ENCODE results near the gene TRIM10.

Gene TRIM10, protein sequence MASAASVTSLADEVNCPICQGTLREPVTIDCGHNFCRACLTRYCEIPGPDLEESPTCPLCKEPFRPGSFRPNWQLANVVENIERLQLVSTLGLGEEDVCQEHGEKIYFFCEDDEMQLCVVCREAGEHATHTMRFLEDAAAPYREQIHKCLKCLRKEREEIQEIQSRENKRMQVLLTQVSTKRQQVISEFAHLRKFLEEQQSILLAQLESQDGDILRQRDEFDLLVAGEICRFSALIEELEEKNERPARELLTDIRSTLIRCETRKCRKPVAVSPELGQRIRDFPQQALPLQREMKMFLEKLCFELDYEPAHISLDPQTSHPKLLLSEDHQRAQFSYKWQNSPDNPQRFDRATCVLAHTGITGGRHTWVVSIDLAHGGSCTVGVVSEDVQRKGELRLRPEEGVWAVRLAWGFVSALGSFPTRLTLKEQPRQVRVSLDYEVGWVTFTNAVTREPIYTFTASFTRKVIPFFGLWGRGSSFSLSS

DNA sequence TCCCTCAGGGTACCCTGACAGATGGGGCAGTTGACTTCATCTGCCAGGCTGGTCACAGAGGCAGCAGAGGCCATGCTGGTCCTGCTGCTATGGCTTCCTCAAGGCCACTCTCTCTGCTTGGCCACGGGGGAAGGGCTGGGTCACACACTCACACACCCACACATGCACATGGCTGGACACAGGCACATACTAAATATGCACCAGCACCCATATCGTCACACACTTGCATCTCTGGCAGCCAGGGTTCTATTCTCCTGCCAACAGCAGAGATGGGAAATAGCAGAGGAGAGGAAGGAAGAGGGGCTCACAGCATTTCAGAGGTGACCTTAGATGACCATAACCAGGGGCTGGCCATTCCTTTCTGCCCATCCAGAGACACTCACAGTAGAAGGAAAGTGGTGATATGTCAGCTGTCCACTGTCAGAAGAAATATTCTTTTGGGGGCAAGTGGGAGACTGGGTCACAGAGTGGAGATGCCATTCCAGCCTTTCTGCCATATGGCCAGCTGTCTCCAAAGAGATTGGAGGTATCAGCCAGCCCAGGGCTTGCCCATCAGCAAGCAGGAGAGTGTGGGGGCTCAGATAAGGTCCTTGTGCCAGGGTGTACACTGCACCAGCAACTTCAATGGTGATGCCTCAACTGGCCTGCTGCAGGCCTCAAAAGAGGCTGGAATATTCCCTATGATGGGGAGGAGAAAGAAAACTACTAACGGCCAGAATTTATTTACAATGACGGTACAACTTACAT, at the start of gene TRIM10:
Gene TRIM10 (minus strand): TSS at position 427 of the 747 bp plus-strand sequence. CDS start 353 bp downstream, at position 74.
- DNase-seq (ENCODE audit: low read depth, low spot score), result no peak

DNA sequence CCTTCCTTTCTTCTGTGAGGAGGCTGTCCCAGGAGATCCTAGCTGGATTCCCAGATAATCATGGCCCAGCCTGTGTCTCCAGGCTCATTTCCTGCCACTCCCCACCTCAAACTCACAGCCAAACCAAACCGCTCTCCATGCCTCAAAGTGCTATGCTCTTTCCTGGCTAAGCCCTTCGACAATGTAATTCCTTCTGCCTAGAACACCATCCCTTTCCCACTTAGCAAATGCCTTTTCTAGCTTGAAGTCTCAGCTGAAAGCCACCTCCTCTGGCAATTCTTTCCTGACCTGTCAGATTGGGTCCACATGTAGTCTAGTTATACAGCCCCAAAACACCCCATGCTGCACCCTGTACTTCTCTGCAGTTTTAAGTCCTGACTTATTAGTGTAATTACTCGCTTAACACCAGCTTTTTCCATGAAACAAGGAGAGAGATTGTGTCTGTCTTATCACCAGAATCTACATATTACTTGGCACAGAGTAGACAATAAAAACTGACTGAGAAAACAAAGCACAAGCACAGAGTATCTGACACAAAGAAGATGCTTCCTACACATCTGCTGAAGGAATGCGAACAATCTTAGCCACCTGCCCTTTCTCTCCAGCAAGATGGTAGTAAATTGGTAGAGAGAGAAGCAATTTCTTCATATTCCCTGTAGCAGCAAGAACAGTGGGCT, 46.7 kb upstream of the TRIM10 start:
- DNase-seq (ENCODE audit: low read depth, low spot score), result no peak

DNA sequence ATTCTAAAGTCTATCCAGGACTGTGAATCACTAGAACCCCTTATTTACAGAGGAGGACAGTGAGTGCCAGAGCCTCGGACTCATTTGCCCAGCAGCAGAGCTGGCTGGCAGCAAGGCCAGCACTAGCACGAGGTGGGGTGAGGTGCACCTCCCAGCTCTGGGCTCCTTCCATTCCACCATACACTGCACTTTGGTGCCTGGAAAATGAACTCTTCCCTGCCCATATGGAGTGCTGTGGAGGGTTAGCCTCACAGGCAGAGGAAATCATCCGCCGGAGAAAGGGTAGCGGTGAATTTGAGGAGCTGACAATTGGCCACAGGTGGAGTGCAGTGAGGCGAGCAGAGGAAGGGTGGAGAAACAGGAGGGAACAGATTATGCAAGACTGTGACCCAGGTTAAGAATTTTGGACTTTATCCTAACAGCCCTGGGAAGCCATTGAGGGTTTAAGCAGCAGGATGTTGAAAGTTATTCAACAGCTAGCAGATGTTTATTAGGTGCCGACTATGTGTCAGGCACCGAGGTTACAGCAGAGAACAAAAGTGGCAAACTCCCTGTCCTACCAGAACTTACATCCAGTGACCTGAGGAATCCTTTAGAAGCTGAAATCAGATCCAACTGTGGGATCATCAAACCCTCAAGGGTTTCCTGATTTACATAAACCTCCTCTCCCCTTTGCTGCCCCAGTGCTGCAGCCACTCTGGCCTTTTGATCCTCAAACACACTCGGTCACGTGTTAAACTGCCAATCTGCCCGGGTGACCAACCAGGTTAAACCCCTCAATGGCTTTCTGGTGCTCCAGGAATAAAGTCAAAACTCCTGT, 46.0 kb upstream of the TRIM10 start:
- DNase-seq (ENCODE audit: low read depth, low spot score), result no peak

DNA sequence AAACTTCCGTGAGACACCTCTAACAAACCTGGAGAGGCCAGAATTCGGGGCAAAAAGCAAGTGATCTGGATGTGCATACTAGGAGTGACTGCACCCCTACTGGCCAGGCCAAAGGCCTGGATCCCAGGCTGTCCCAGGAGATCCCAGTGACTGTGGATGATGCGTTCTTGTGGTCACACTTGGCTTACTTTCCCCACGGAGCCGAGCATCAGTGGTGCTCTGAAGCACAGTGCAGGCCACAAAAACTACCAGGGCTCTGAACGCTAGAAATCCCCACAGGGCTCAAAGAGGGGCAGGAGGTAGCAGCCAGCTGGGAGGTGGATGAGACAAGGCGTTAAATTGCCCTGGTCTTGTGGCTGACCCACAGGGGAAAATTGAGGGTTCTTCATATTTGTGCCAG, 45.1 kb upstream of the TRIM10 start:
- DNase-seq (ENCODE audit: low read depth, low spot score), result no peak

DNA sequence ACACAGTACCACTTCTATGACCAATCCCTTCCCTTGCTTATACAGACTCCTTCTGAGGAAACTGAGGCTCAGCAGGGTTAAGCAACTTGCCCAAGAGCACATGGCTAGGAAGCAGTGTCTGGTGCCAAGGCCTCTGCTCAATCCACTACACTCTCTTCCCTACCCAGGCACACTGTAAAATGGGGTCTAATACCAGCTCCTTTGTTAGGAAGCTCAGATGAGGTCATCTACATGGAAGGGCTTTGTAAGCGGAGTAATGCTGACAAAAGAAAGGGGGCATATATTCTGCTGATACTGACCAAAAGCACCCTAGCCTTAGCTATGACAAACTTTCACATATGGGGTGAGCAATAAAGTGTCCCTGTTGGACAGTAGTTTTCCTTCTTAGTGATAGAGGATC, 43.1 kb upstream of the TRIM10 start:
- DNase-seq (ENCODE audit: low read depth, low spot score), result no peak

DNA sequence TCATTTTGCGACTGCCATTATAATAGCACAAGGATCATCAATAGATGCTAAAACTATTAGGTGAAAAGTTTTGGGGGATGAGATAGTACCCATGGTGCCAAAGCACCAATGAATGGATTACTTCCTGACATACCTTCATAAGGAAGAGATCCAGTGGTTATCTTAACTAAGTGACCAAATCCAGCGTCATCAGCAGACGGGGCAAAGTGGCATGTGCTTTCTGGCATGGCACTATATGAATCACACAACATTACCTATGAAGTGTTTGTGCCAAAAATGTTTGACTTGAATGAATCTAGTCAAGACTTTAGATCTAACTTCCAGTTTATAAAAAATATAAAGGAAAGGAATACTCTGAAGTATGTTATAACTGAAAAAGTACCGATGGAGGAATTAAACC, 41.4 kb upstream of the TRIM10 start:
- no peak for DNase-seq (ENCODE audit: low read depth, low spot score)

DNA sequence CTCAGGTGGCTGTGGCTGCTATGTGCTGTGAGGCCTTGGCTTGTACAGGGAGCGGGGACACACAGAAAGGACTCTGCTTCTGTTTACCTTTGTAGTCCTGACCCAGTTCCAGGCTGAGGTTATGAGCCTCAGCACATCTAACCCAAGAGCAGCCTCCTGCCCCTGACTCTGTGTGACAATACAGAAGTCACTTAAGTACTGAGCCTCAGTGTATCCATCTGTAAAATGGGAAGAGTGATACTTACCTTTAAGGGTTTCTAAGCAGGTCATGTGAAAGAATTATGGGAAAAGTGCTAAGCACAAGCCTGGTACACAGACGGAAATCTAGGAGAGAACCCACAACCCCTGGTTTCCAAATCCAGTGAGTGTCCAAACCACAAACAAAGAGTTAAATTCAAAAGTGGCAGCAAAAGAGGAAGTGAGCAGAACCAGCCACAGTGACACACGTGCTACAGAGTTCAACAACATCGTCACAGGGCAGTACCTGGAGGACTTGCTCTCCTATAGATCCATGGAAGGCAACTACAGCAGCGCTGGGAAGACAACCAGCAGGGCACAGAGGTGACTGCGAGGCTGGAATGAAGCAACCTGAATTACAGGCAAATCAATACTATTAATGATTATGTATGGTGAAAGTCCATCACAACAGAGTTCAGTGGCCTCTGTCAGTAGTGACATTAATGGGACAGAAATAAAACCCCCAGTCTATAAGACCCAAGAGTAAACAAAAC, 39.7 kb upstream of the TRIM10 start:
- no peak for DNase-seq (ENCODE audit: low read depth, low spot score)

DNA sequence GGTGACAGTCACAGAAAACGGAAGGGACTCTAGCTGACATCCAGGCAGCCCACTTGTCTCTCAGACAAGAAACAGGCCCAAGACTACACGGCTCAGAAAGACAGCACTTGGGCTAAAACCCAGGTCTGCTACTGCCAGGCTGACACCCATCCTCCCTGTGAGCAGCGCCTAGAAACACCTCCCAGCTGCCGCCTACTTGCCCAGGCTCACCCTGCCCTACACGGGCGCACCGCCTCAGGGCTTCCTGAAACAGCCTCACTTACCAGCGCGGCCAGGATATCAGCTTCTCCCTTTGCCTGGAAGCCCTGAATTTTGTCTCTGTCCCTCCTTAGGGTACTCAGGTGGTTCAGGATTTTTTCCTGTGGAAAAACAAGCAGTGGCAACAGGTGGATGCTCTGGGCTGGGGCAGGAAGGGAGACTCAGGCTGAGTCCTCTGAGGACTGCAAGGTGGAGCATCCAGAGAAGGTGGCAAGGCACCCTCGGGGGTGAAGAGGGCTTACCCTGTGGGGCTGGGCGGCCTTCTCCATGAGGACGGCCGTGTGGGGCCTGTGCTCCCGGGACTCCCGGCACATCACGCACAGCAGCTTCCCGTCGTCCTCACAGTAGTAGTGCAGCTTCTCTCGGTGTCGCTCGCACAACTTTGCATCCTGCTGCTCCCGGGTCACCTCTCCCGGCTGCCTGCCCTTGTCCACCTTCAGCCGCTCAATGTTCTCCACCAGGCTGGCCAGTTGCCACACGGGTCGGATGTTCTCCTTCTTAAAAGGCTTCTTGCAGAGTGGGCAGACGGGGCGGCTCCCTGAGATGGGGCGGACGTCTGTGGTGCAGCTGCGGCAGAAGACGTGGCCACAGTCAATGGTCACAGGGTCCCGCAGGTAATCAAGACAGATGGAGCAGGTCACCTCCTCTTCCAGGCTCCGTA, 37.4 kb upstream of the TRIM10 start:
- no peak for DNase-seq (ENCODE audit: low read depth, low spot score)

DNA sequence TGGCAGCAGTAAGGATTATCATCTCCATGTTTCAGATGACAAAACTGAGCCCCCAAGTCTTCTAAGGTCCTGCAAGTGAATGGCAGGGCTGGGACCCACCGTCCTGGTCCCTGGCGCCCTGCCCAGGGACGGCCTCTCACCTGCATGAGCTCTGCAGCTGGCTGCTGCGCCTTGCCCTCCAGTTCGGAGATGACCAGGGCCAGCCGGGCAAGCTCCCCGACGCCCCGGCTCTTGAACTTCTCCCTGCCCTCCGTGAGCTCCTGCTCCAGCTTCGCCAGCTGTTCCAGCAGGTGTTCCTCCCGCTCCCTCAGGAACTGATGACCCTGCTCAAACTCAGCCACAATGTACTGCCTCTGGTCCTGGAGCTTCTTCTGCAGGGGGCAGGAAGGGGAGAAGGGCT, 35.4 kb upstream of the TRIM10 start:
- DNase-seq (ENCODE audit: low read depth, low spot score), result no peak

DNA sequence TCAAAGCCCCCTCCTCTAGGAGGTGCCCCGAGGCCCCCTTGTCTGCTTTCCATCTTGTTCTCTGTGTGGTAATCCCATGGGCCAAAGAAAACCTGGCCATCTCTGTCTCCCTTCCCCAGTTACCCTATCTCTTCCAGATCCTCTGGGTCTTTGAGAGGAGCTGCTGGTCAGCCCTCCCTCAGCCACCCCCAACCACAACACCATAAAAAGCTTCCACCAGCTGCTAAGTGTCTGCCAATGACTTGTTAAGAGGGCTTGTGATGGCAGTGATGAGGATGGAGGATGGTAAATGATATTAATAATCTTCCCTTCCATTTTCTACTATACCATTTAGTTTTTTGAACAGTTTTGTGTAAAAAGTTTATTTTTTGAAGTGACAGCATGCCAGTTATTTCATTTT, 34.9 kb upstream of the TRIM10 start:
- DNase-seq (ENCODE audit: low read depth, low spot score), result no peak

DNA sequence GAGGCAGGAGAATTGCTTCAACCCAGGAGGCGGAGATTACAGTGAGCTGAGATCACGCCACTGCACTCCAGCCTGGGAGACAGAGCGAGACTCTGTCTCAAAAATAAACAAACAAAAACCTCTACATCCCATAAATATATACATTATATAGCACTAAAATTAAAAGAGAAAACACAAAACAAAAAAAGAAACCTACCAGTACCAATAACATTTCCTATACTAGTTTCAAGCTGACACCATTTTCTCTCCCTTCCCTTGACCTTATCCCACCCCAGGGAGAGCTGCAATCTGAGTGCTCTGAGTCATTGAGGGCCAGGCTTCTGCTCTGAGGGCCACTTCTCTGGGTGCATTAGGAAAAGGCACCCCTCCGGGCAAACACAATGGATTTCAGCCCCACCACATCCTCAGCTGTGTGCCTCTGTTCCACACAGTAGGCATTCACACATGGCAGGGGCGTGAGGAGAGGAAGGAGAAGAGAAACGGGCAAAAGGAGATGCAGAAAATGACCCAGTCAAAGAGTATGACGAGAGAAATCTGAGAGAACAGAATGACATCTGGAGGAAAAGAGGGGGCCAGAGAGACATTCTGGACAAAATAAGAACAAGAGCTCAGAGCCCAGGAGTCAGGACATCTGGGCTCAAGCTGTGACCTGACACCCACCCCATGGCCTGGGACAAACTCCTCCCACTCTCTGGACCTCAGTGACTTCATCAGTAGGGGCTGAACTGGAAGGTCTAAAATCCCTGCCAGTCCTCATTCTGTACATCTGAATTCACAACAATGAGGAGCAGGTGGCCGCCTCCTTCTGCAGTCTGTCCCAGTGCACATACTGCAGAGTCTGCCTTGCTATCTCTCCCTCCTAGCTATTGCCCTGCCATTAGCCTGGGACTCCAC, 34.0 kb upstream of the TRIM10 start:
- DNase-seq (ENCODE audit: low read depth, low spot score), result no peak

DNA sequence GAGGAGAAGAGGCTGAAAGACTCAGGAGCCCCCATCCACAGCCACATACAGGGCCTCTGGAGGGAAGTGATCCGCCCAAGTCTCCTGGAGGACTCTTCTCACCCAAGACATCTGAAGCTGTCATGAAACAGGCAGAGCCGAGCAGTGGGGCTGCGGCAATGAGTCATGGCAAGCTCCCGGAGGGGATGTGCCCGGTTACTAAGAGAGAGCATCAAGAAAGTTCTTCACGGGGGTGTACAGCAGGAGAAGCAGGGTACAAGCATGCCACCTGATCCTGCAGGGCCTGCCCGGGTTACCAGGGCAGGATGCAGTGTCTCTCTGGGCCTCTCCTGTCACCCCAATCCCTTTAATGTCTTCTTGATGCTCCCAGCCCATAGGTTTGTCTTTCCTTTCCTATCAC, 31.1 kb upstream of the TRIM10 start:
- DNase-seq (ENCODE audit: low read depth, low spot score), result no peak

DNA sequence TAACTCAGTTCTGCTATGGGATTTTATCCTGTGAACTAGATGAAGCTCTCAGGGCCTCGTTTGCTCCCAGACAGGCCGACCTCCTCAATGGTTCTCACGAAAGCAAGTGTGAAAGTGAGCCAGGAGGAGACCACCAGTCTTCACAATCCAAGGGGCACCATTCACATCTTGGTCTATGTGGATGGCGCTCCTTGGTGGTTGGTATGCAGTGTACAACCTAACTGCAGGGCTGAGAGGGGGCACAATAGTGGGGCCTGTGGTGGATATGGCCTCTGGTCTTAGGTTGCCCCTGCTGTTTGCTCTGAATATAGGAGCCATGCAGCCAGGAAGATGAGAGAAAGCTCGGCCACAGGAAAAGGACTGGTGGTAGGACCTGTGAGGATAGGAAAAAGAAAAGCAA, 27.5 kb upstream of the TRIM10 start:
- no peak for DNase-seq (ENCODE audit: low read depth, low spot score)

DNA sequence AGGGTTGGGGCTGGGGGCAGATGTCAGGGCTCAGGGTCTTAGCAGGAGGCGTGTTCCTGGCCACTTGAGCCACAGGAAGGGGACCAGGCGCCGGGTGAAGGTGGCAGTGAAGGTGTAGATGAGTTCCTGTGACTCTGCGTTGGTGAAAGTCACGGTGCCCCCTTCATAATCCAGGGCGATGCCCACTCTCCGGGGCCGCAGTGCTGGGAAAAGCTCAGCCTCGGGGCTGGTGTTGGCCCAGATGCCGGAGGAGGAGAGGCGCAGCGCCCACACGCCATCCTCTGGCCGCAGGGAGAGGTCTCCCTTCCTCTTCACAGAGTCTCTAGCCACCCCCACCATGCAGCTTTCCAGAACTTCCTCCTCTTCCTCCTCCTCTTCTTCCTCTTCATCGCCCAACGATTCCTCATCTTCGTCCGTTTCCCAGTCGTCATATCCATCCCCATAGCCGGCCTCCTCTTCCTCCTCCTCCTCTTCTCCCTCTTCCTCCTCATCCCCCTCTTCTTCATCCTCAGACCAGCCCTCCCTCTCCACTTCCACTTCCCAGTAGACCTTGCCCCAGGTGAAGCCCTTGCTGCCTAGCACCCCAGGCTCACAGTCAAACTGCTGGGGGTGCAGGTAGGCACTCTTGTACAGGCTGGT, 25.0 kb upstream of the TRIM10 start:
- no peak for DNase-seq (ENCODE audit: low read depth, low spot score)

DNA sequence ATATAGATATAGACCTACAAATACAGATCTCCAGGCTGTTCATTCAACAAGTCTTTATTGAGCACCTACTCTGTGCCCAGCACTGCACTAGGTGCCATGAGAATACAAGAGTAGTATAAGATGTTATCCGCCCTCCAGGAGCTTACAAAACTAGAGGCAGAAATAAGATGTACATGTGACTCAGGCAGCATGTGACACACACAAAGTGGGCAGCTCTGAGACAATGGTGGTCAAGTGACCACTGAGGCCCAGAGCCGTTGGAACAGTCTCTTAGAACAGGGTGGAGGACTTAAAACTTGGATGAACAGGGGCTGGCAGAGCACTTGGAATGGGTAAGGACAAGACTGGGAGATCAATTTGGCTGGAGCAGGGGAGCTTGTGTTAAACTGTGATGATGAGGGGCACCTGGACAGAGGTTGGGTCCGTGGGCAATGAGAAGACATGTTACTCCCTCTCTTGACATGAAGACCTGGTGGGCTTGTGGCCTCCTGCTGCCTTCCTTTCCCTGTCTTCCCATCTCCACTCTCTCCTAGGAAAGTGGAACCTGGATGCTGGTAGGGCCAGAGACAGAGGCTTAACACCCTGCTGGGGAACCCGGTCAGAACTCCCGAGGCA, 23.5 kb upstream of the TRIM10 start:
- no peak for DNase-seq (ENCODE audit: low read depth, low spot score)

DNA sequence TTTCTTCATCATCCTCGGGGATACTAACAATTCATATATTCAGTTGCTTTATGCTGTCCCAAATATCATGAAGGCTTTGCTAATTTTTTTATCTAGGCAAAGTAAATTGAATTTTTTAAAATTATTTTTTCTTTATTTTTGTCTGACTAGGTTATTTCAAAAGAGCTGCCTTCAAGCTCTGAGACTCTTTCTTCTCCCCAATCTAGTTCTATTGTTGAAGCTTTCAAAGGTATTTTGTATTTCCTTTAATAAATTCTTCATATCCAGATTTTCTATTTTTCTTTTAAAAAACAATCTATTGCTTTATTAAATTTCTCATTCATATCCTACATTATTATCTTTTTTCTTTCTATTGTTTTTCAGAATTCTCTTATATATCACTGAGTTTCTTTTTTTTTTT, 19.1 kb upstream of the TRIM10 start:
- no peak for DNase-seq (ENCODE audit: low read depth, low spot score)

DNA sequence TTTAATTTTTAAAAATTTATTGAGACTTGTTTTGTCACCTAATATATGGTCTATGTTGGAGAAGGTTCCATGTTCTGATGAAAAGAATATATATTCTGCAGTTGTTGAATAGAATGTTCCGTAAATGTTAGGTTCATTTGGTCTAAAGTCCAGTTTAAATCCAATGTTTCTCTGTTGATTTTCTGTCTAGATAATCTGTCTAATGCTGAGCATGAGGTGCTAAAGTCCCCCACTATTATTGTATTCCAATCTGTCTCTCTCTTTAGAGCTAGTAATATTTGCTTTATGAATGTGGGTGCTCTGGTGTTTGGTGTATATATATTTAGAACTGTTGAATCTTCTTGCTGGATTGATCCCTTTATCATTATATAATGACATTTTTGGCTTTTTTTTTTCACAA, 17.8 kb upstream of the TRIM10 start:
- DNase-seq (ENCODE audit: low read depth, low spot score), result no peak

DNA sequence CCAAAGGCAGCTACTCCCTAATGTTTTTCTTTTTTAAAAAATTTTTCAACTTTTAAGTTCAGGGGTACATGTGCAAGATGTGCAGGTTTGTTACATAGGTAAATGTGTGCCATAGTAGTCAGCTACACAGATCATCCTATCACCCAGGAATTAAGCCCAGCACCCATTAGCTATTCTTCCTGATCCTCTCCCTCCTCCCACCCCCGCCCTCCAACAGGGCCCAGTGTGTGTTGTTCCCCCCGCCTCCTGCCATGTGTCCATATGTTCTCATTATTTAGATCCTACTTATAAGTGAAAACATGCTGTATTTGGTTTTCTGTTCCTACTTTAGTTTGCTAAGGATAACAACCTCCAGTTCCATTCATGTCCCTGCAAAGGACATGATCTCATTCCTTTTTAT, 14.8 kb upstream of the TRIM10 start:
- no peak for DNase-seq (ENCODE audit: low read depth, low spot score)

Data from smooth muscle cell of the brain vasculature (primary cell).